ENCODE measurements around the gene ITGAX. TPM values are rescaled to one million over a fixed set of nuclear protein-coding genes. Genes with fewer than 3 reads are reported as not detected.

Gene ITGAX
- total and polyA plus RNA-seq, 10 of the 15 experiments (the other 5 are each of a cell fraction or from before 2014, with no cell fraction given): 1.6 to 37.9 (median 17.9) TPM

GRCh38 chr16:31390504-31391041, 35.6 kb downstream of the ITGAX start:
- POLR2A ChIA-PET: interaction anchor here (0.6 to 1.3 kb wide), 3 partner anchors 40 to 273 kb away, joined by 3 to 5 read pairs (median 4); partner anchors contain the start of gene KAT8
- DNase-seq (ENCODE audit: low read depth, low spot score) (no peak), FAIRE-seq (no peak), ATAC-seq (no peak)
- intact Hi-C loops (cut with micrococcal nuclease; ENCODE audit: unreplicated experiment) (no loop called here), in situ Hi-C loops (cut with MboI) (no loop called here)
- CTCF ChIA-PET: interaction anchor here (1.2 to 1.5 kb wide), 3 partner anchors 8 to 227 kb away, joined by 3 to 8 read pairs (median 3); no protein-coding TSS in a partner anchor
- Histone ChIP-seq H3K9me3 (replicated peaks; ENCODE audit: control insufficient read depth, insufficient read depth, low read length) (no peaks in the 10 kb centered on the region), H3K36me3 (ENCODE audit: control insufficient read depth in 2 of 2, insufficient read depth in 2 of 2, low read length in 1 of 2) (no peaks in the 10 kb centered on the region), H3K4me2 (ENCODE audit: control insufficient read depth, insufficient read depth) (no peak overlapping the region), H3K9ac (ENCODE audit: control insufficient read depth, insufficient read depth, low read length) (no peak overlapping the region), H3K79me2 (ENCODE audit: control insufficient read depth, insufficient read depth, low read length) (no peaks in the 10 kb centered on the region), H2AFZ (ENCODE audit: control insufficient read depth, low read depth, low read length) (no peak overlapping the region), H3K27ac (ENCODE audit: control insufficient read depth, insufficient read depth) (no peak overlapping the region), H3K4me3 (no peak overlapping the region), H3K4me1 (ENCODE audit: control insufficient read depth, insufficient read depth, low read length) (peaks cover 4% of the 10 kb centered on the region), H3K27me3 (replicated peaks in 1 of 2; ENCODE audit: control insufficient read depth in 2 of 2, insufficient read depth in 2 of 2, low read length in 1 of 2) (no peaks in the 10 kb centered on the region), H4K20me1 (ENCODE audit: control insufficient read depth, insufficient read depth) (no peaks in the 10 kb centered on the region)
- RAD21 ChIA-PET (ENCODE audit: unreplicated experiment): interaction anchor here (0.6 kb wide), 1 partner anchor 29 kb away, joined by 3 read pairs; no protein-coding TSS in a partner anchor
- SMC1A ChIA-PET (ENCODE audit: uncharacterized antibody, unreplicated experiment): interaction anchor here (0.6 to 1.6 kb wide), 3 partner anchors 28 to 68 kb away, joined by 3 read pairs; no protein-coding TSS in a partner anchor
- no TSS peak for BruUV-seq (replicated peaks)
- 28% methylated on average over 6 of the region's 6 CpGs for WGBS (ENCODE audit: insufficient coverage, insufficient replicate concordance, low lambda C conversion rate, missing lambda C conversion rate)
- TF ChIP-seq, protein P1, sequence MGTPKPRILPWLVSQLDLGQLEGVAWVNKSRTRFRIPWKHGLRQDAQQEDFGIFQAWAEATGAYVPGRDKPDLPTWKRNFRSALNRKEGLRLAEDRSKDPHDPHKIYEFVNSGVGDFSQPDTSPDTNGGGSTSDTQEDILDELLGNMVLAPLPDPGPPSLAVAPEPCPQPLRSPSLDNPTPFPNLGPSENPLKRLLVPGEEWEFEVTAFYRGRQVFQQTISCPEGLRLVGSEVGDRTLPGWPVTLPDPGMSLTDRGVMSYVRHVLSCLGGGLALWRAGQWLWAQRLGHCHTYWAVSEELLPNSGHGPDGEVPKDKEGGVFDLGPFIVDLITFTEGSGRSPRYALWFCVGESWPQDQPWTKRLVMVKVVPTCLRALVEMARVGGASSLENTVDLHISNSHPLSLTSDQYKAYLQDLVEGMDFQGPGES (IDR thresholded peaks at IDR 0.05): no peak
- TF ChIP-seq KDM1A (IDR thresholded peaks at IDR 0.05; ENCODE audit: borderline replicate concordance): no peak
- no peak for TF ChIP-seq SMARCA5 (IDR thresholded peaks at IDR 0.05)
- TF ChIP-seq, protein P2, sequence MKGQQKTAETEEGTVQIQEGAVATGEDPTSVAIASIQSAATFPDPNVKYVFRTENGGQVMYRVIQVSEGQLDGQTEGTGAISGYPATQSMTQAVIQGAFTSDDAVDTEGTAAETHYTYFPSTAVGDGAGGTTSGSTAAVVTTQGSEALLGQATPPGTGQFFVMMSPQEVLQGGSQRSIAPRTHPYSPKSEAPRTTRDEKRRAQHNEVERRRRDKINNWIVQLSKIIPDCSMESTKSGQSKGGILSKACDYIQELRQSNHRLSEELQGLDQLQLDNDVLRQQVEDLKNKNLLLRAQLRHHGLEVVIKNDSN (IDR thresholded peaks at IDR 0.05; ENCODE audit: borderline replicate concordance, extremely low read length, insufficient read depth, low read depth, low read length): no peak
- TF ChIP-seq YY1 (IDR thresholded peaks at IDR 0.05; ENCODE audit: low read depth, low read length): no peak
- TF ChIP-seq TCF12 (IDR thresholded peaks at IDR 0.05; ENCODE audit: low read depth, low read length): no peak
- no peak for TF ChIP-seq POU2F2 (IDR thresholded peaks at IDR 0.05; ENCODE audit: borderline replicate concordance, low read depth, low read length)
- no peak for TF ChIP-seq ZBTB33 (IDR thresholded peaks at IDR 0.05)
- no peak for TF ChIP-seq CREM (IDR thresholded peaks at IDR 0.05; ENCODE audit: low read depth)
- no peak for TF ChIP-seq SIX5 (IDR thresholded peaks at IDR 0.05; ENCODE audit: low read depth, low read length, severe bottlenecking)
- no peak for TF ChIP-seq NFYA (IDR thresholded peaks at IDR 0.05; ENCODE audit: borderline replicate concordance, low read depth, low read length)
- no peak for TF ChIP-seq NFYB (IDR thresholded peaks at IDR 0.05; ENCODE audit: insufficient read depth, low read depth, low read length)
- no peak for TF ChIP-seq SMAD5 (IDR thresholded peaks at IDR 0.05; ENCODE audit: low read depth)
- no peak for TF ChIP-seq NR2C1 (IDR thresholded peaks at IDR 0.05)
- TF ChIP-seq KLF5 (IDR thresholded peaks at IDR 0.05; ENCODE audit: partially characterized antibody): no peak
- TF ChIP-seq, protein P3, sequence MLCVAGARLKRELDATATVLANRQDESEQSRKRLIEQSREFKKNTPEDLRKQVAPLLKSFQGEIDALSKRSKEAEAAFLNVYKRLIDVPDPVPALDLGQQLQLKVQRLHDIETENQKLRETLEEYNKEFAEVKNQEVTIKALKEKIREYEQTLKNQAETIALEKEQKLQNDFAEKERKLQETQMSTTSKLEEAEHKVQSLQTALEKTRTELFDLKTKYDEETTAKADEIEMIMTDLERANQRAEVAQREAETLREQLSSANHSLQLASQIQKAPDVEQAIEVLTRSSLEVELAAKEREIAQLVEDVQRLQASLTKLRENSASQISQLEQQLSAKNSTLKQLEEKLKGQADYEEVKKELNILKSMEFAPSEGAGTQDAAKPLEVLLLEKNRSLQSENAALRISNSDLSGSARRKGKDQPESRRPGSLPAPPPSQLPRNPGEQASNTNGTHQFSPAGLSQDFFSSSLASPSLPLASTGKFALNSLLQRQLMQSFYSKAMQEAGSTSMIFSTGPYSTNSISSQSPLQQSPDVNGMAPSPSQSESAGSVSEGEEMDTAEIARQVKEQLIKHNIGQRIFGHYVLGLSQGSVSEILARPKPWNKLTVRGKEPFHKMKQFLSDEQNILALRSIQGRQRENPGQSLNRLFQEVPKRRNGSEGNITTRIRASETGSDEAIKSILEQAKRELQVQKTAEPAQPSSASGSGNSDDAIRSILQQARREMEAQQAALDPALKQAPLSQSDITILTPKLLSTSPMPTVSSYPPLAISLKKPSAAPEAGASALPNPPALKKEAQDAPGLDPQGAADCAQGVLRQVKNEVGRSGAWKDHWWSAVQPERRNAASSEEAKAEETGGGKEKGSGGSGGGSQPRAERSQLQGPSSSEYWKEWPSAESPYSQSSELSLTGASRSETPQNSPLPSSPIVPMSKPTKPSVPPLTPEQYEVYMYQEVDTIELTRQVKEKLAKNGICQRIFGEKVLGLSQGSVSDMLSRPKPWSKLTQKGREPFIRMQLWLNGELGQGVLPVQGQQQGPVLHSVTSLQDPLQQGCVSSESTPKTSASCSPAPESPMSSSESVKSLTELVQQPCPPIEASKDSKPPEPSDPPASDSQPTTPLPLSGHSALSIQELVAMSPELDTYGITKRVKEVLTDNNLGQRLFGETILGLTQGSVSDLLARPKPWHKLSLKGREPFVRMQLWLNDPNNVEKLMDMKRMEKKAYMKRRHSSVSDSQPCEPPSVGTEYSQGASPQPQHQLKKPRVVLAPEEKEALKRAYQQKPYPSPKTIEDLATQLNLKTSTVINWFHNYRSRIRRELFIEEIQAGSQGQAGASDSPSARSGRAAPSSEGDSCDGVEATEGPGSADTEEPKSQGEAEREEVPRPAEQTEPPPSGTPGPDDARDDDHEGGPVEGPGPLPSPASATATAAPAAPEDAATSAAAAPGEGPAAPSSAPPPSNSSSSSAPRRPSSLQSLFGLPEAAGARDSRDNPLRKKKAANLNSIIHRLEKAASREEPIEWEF (IDR thresholded peaks at IDR 0.05; ENCODE audit: insufficient replicate concordance, low read depth, low read length): no peak

Measured in GM12878 (cell line).